ENCODE results near the gene CHMP1A. TPM values are rescaled to one million over a fixed set of nuclear protein-coding genes. Genes with fewer than 3 reads are reported as not detected.

CHMP1A gene
- total and polyA plus RNA-seq, 2 donors (not counting 1 experiment from before 2014, with no cell fraction given) = 61.0 to 66.2 TPM

GRCh38 chr16:89688395-89688794, 30.9 kb upstream of the CHMP1A start:
- TF ChIP-seq CTCF (conservative IDR thresholded peaks at IDR 0.05 in 1 of 2, IDR thresholded peaks at IDR 0.05 in 1 of 2; ENCODE audit: low read depth in 1 of 2, low read length in 2 of 2) (no peak), EZH2 (IDR thresholded peaks at IDR 0.05; ENCODE audit: low read length, missing control alignments) (no peak)
- Histone ChIP-seq H2AFZ (ENCODE audit: low read length) (no peak overlapping the region), H3K4me2 (ENCODE audit: extremely low read depth, insufficient read depth, low read length) (no peak overlapping the region), H3K79me2 (ENCODE audit: control insufficient read depth, insufficient read depth, low read length) (peaks cover 17% of the 10 kb centered on the region), H3K36me3 (ENCODE audit: control insufficient read depth, insufficient read depth, low read length) (peaks cover 23% of the 10 kb centered on the region), H3K4me3 (replicated peaks in 1 of 4; ENCODE audit: control extremely low read depth in 1 of 4, insufficient read depth in 1 of 4, low read depth in 3 of 4, low read length in 4 of 4) (no peak overlapping the region), H3K4me1 (ENCODE audit: control insufficient read depth, extremely low read depth, insufficient read depth, low read length) (peaks cover 6% of the 10 kb centered on the region), H3K27ac (ENCODE audit: insufficient read depth, low read length) (no peak overlapping the region), H3K9ac (ENCODE audit: insufficient read depth, low read length) (no peak overlapping the region), H3K9me3 (ENCODE audit: control insufficient read depth, insufficient read depth, low read depth, low read length) (no peaks in the 10 kb centered on the region), H4K20me1 (ENCODE audit: control insufficient read depth, extremely low read depth, insufficient read depth, low read length) (no peaks in the 10 kb centered on the region), H3K27me3 (ENCODE audit: control insufficient read depth, insufficient read depth, low read length) (no peaks in the 10 kb centered on the region)
- no peak for DNase-seq (ENCODE audit: low read depth in 2 of 2)

GRCh38 chr16:89687092-89687940, 29.8 kb upstream of the CHMP1A start:
- H3K9ac ChIP-seq (ENCODE audit: insufficient read depth, low read length) = peak overlapping the region; percentile 68
- H4K20me1 ChIP-seq (ENCODE audit: control insufficient read depth, extremely low read depth, insufficient read depth, low read length) = no peaks in the 10 kb centered on the region
- peaks cover 17% of the 10 kb centered on the region for H3K36me3 ChIP-seq (ENCODE audit: control insufficient read depth, insufficient read depth, low read length)
- peak overlapping the region; percentile 67 for H3K27ac ChIP-seq (ENCODE audit: insufficient read depth, low read length)
- peaks cover 6% of the 10 kb centered on the region for H3K4me1 ChIP-seq (ENCODE audit: control insufficient read depth, extremely low read depth, insufficient read depth, low read length)
- no peaks in the 10 kb centered on the region for H3K9me3 ChIP-seq (ENCODE audit: control insufficient read depth, insufficient read depth, low read depth, low read length)
- peak; percentile 34 to 67 for DNase-seq (ENCODE audit: low read depth in 2 of 2)
- H3K4me2 ChIP-seq (ENCODE audit: extremely low read depth, insufficient read depth, low read length) = peak overlapping the region; percentile 86
- TF ChIP-seq CTCF (conservative IDR thresholded peaks at IDR 0.05 in 1 of 2, IDR thresholded peaks at IDR 0.05 in 1 of 2; ENCODE audit: low read depth in 1 of 2, low read length in 2 of 2) = no peak
- TF ChIP-seq EZH2 (IDR thresholded peaks at IDR 0.05; ENCODE audit: low read length, missing control alignments) = no peak
- no peaks in the 10 kb centered on the region for H3K27me3 ChIP-seq (ENCODE audit: control insufficient read depth, insufficient read depth, low read length)
- H2AFZ ChIP-seq (ENCODE audit: low read length) = no peak overlapping the region
- peak overlapping the region; percentile 65 to 94 (median 81) for H3K4me3 ChIP-seq (replicated peaks in 1 of 4; ENCODE audit: control extremely low read depth in 1 of 4, insufficient read depth in 1 of 4, low read depth in 3 of 4, low read length in 4 of 4)
- H3K79me2 ChIP-seq (ENCODE audit: control insufficient read depth, insufficient read depth, low read length) = peaks cover 17% of the 10 kb centered on the region

- no peaks in the 10 kb centered on the region for H3K9me3 ChIP-seq (ENCODE audit: control insufficient read depth, insufficient read depth, low read depth, low read length)
- H3K4me2 ChIP-seq (ENCODE audit: extremely low read depth, insufficient read depth, low read length) = peak within 1 kb of the TSS; percentile 86
- no peak for TF ChIP-seq CTCF (conservative IDR thresholded peaks at IDR 0.05 in 1 of 2, IDR thresholded peaks at IDR 0.05 in 1 of 2; ENCODE audit: low read depth in 1 of 2, low read length in 2 of 2)
- no peak for TF ChIP-seq EZH2 (IDR thresholded peaks at IDR 0.05; ENCODE audit: low read length, missing control alignments)
- peaks cover 10% of the 10 kb centered on the region for H3K36me3 ChIP-seq (ENCODE audit: control insufficient read depth, insufficient read depth, low read length)
- peak within 1 kb of the TSS; percentile 82 for H3K9ac ChIP-seq (ENCODE audit: insufficient read depth, low read length)
- H3K27ac ChIP-seq (ENCODE audit: insufficient read depth, low read length) = peak within 1 kb of the TSS; percentile 67
- H4K20me1 ChIP-seq (ENCODE audit: control insufficient read depth, extremely low read depth, insufficient read depth, low read length) = no peaks in the 10 kb centered on the region
- peak within 1 kb of the TSS; percentile 65 to 94 (median 81) for H3K4me3 ChIP-seq (replicated peaks in 1 of 4; ENCODE audit: control extremely low read depth in 1 of 4, insufficient read depth in 1 of 4, low read depth in 3 of 4, low read length in 4 of 4)
- H3K27me3 ChIP-seq (ENCODE audit: control insufficient read depth, insufficient read depth, low read length) = no peaks in the 10 kb centered on the region
- DNase-seq (ENCODE audit: low read depth in 2 of 2) = peak; percentile 78 to 83
- peak within 1 kb of the TSS; percentile 98 for H2AFZ ChIP-seq (ENCODE audit: low read length)
- H3K79me2 ChIP-seq (ENCODE audit: control insufficient read depth, insufficient read depth, low read length) = peaks cover 17% of the 10 kb centered on the region
- peaks cover 6% of the 10 kb centered on the region for H3K4me1 ChIP-seq (ENCODE audit: control insufficient read depth, extremely low read depth, insufficient read depth, low read length)
Measured at GRCh38 chr16:89686520-89687091, 29.1 kb upstream of the CHMP1A start, which contains the start of gene CDK10. Gene CDK10 (plus strand): TSS chr16:89686689. CDS start chr16:89686711, 22 bp downstream.
